ENCODE measurements around the gene CLDN24. TPM values are rescaled to one million over a fixed set of nuclear protein-coding genes. Genes with fewer than 3 reads are reported as not detected.

The CLDN24 gene
- total RNA-seq, 1 experiment from 2014 or later, result not detected

DNA sequence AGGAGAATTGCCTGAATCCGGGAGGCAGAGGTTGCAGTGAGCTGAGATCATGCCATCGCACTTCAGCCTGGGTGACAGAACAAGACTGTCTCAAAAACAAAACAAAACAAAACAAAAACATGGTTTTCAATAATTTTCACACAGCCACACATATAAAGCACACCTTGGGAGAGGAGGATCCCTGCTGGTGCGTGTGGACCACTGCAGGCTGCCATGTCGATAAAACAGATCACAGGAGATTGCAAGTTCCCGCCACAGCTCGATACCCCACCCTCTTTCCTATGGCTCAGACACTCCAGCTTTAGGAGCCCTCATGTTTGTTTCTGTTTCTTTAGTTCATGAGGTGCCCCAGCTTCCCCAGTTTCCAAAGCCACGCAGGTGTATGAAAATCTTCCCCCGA lies 31.3 kb upstream of the CLDN24 start:
- no CpG with 5 or more reads among the region's 8 CpGs for WGBS (ENCODE audit: extremely low coverage, insufficient read length, low lambda C conversion rate)
- H3K27me3 Mint-ChIP-seq (ENCODE audit: low read depth), result no peaks in the 10 kb centered on the region; the same call in 1 of the 2 replicates
- TF ChIP-seq, protein P1, sequence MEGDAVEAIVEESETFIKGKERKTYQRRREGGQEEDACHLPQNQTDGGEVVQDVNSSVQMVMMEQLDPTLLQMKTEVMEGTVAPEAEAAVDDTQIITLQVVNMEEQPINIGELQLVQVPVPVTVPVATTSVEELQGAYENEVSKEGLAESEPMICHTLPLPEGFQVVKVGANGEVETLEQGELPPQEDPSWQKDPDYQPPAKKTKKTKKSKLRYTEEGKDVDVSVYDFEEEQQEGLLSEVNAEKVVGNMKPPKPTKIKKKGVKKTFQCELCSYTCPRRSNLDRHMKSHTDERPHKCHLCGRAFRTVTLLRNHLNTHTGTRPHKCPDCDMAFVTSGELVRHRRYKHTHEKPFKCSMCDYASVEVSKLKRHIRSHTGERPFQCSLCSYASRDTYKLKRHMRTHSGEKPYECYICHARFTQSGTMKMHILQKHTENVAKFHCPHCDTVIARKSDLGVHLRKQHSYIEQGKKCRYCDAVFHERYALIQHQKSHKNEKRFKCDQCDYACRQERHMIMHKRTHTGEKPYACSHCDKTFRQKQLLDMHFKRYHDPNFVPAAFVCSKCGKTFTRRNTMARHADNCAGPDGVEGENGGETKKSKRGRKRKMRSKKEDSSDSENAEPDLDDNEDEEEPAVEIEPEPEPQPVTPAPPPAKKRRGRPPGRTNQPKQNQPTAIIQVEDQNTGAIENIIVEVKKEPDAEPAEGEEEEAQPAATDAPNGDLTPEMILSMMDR (conservative IDR thresholded peaks at IDR 0.05), result no peak; the same call in 2 of the 3 replicates
- Histone ChIP-seq H2BK15ac (ENCODE audit: low read depth, low read length) (no peak overlapping the region), H3K27me3 (ENCODE audit: insufficient read depth, low read length) (no peaks in the 10 kb centered on the region), H2AK5ac (ENCODE audit: insufficient read length, low read length) (no peak overlapping the region), H3K56ac (ENCODE audit: insufficient read length, low read depth, low read length) (no peak overlapping the region), H3K4me1 (ENCODE audit: insufficient read depth, low read length) (no peaks in the 10 kb centered on the region), H3K18ac (ENCODE audit: insufficient read length, low read depth, low read length) (no peak overlapping the region), H4K91ac (ENCODE audit: insufficient read length, low read depth, low read length) (no peak overlapping the region), H3K9ac (ENCODE audit: extremely low read depth, insufficient read length, low read length) (no peak overlapping the region), H3K9me3 (ENCODE audit: control insufficient read depth, low read depth, low read length) (no peaks in the 10 kb centered on the region), H3T11ph (ENCODE audit: low read length) (no peak overlapping the region), H2BK120ac (ENCODE audit: low read depth, low read length, poor library complexity, severe bottlenecking) (no peak overlapping the region), H4K20me1 (ENCODE audit: control insufficient read depth, insufficient read depth, insufficient read length) (no peaks in the 10 kb centered on the region), H4K8ac (replicated peaks; ENCODE audit: insufficient read length, low read depth, low read length) (no peak overlapping the region), H3K79me2 (ENCODE audit: insufficient read depth, low read length) (no peaks in the 10 kb centered on the region), H2AFZ (ENCODE audit: low read length) (no peak overlapping the region), H3K4ac (ENCODE audit: low read depth, low read length) (no peak overlapping the region), H3K14ac (ENCODE audit: insufficient read depth, low read length) (no peak overlapping the region), H3K23me2 (ENCODE audit: insufficient read length, low read depth, low read length, poor library complexity, severe bottlenecking) (no peaks in the 10 kb centered on the region), H2BK5ac (ENCODE audit: insufficient read length, low read length) (no peak overlapping the region), H3K4me2 (ENCODE audit: insufficient read depth, insufficient read length, low read length) (no peak overlapping the region), H4K5ac (ENCODE audit: insufficient read length, low read depth, low read length) (no peak overlapping the region), H2BK20ac (ENCODE audit: low read depth, low read length, poor library complexity, severe bottlenecking) (no peak overlapping the region), H3K27ac (ENCODE audit: insufficient read length, low read depth, low read length) (no peak overlapping the region), H2BK12ac (ENCODE audit: insufficient read length, low read depth, low read length) (no peak overlapping the region), H3K79me1 (ENCODE audit: insufficient read depth, low read depth, low read length, poor library complexity, severe bottlenecking) (no peaks in the 10 kb centered on the region), H3K23ac (ENCODE audit: insufficient read length, low read depth, low read length) (no peak overlapping the region)
- H3K9me3 Mint-ChIP-seq, result no peaks in the 10 kb centered on the region
- H3K4me1 Mint-ChIP-seq, result peaks cover 7% of the 10 kb centered on the region in 2 experiments
- no peak for DNase-seq
- no peak overlapping the region for H3K27ac Mint-ChIP-seq
- H3K4me3 Mint-ChIP-seq, result no peak overlapping the region
- 0 out of 7 replicates have a peak, but pooled peaks cover 0 to 1% (median 0%) of the 10 kb centered on the region in 3 experiments for H3K36me3 Mint-ChIP-seq (ENCODE audit: insufficient read depth in 1 of 3, low read depth in 3 of 3)
